SK-N-SH (cell line): Measurements from ENCODE around the gene CPEB1. TPM values are rescaled to one million over a fixed set of nuclear protein-coding genes. Genes with fewer than 3 reads are reported as not detected.

Experiments used
- CTCF ChIA-PET: fragments of 300-600, 350-600 bp; formaldehyde crosslinking; extraction: SDS; loops from one replicate; lab custom pipeline; 2021; lab: Yijun Ruan, JAX
- POLR2A ChIA-PET: fragments of 350-600 bp; sonication (Branson Sonifier 250); formaldehyde crosslinking; extraction: SDS; loops from one replicate; lab custom pipeline; 2020; ENCODE audit warnings: antibody characterized with exemption, inconsistent platforms; lab: Yijun Ruan, JAX
- DNase-seq: peaks from one replicate; pipeline ENCODE4 v3.0.0; 2012
- H2AFZ ChIP-seq: fragments of 200-600 bp; sonication (generic); 2 replicates; pipeline ENCODE4 v1.8.1; 2016; ENCODE audit warnings: antibody characterized with exemption, mild to moderate bottlenecking, low read depth
- H3F3A ChIP-seq: fragments of 200-600 bp; sonication (generic); replicated peaks from 2 replicates; pipeline ENCODE3; 2016; ENCODE audit warnings: antibody characterized with exemption, mild to moderate bottlenecking; ENCODE audit not compliant: insufficient read depth
- H3K27ac ChIP-seq, 2 experiments: fragments of 200-500 bp in 1 of 2; fragments of 200-600 bp in 1 of 2; sonication (Bioruptor generic) in 1 of 2; sonication (generic), shearing (Covaris generic) in 1 of 2; 2 replicates each; pipeline versions ENCODE4 v1.5.1 to v1.6.1; 2014 to 2016; ENCODE audit warnings: low read depth in 2 of 2, inconsistent platforms in 1 of 2, low read length in 1 of 2, mild to moderate bottlenecking in 1 of 2, mixed read lengths in 1 of 2
- H3K27me3 ChIP-seq: fragments of 200-600 bp; sonication (generic), shearing (Covaris generic); 2 replicates; pipeline ENCODE4 v1.6.1; 2016; ENCODE audit warnings: mixed run types; ENCODE audit not compliant: insufficient read depth
- H3K36me3 ChIP-seq, 2 experiments: fragments of 200-500 bp in 1 of 2; fragments of 200-600 bp in 1 of 2; sonication (Bioruptor generic) in 1 of 2; sonication (generic) in 1 of 2; replicated peaks in 1 of 2; 2 replicates each; pipeline versions ENCODE3 to v1.5.1; 2014 to 2016; ENCODE audit warnings: low read length in 1 of 2, mild to moderate bottlenecking in 1 of 2; ENCODE audit not compliant: insufficient read depth in 2 of 2, control insufficient read depth in 1 of 2
- H3K4me1 ChIP-seq, 2 experiments: fragments of 200-500 bp in 1 of 2; fragments of 200-600 bp in 1 of 2; sonication (Bioruptor generic) in 1 of 2; sonication (generic), shearing (Covaris generic) in 1 of 2; 2 replicates each; pipeline versions ENCODE4 v1.5.1 to v1.6.1; 2014 to 2016; ENCODE audit warnings: low read depth in 1 of 2, low read length in 1 of 2, mixed run types in 1 of 2; ENCODE audit not compliant: insufficient read depth in 2 of 2, control insufficient read depth in 1 of 2
- H3K4me2 ChIP-seq: fragments of 200-600 bp; sonication (generic), shearing (Covaris generic); 2 replicates; pipeline ENCODE4 v1.6.1; 2017; ENCODE audit warnings: mixed run types
- H3K4me3 ChIP-seq, 2 experiments: fragments of 200-500 bp in 1 of 2; fragments of 200-600 bp in 1 of 2; sonication (Bioruptor generic) in 1 of 2; sonication (generic), shearing (Covaris generic) in 1 of 2; 2 replicates each; pipeline versions ENCODE4 v1.5.1 to v1.8.1; 2014 to 2016; ENCODE audit warnings: low read depth in 2 of 2, inconsistent platforms in 1 of 2, low read length in 1 of 2, mild to moderate bottlenecking in 1 of 2, mixed read lengths in 1 of 2, moderate library complexity in 1 of 2
- H3K79me2 ChIP-seq: fragments of 200-600 bp; sonication (generic); 2 replicates; pipeline ENCODE4 v1.8.1; 2017; ENCODE audit warnings: mild to moderate bottlenecking; ENCODE audit not compliant: insufficient read depth
- H3K9ac ChIP-seq: fragments of 200-600 bp; sonication (generic); 2 replicates; pipeline ENCODE4 v1.6.1; 2017; ENCODE audit warnings: mixed run types
- H3K9me2 ChIP-seq: fragments of 200-600 bp; sonication (generic); 2 replicates; pipeline ENCODE4 v1.6.1; 2017; ENCODE audit warnings: mixed run types
- H3K9me3 ChIP-seq: fragments of 200-600 bp; sonication (generic); 2 replicates; pipeline ENCODE4 v1.6.1; 2017; ENCODE audit warnings: mixed run types, mild to moderate bottlenecking, moderate library complexity
- H4K20me1 ChIP-seq: fragments of 200-600 bp; sonication (generic); 2 replicates; pipeline ENCODE4 v1.6.1; 2017; ENCODE audit warnings: mild to moderate bottlenecking, mixed run types; ENCODE audit not compliant: insufficient read depth
- CHD2 ChIP-seq: fragments of 150-350 bp; IDR thresholded peaks from 2 replicates; pipeline ENCODE4 v1.6.1; 2018; ENCODE audit warnings: low read length; ENCODE audit not compliant: partially characterized antibody
- EP300 ChIP-seq, 2 experiments: IDR thresholded peaks; 2 replicates each; pipeline versions ENCODE4 v1.4.0 to v1.6.1; 2012; ENCODE audit warnings: borderline replicate concordance in 1 of 2, low read depth in 1 of 2, low read length in 1 of 2
- EZH2phosphoT487 ChIP-seq: fragments of 200-600 bp; sonication (generic); IDR thresholded peaks from 2 replicates; pipeline ENCODE4 v1.6.1; 2017; ENCODE audit warnings: low read depth, mixed run types, mild to moderate bottlenecking, antibody characterized with exemption, moderate library complexity, borderline replicate concordance
- FOSL2 ChIP-seq: IDR thresholded peaks from 2 replicates; pipeline ENCODE4 v1.4.0; 2012; ENCODE audit warnings: low read depth, mild to moderate bottlenecking, moderate library complexity, borderline replicate concordance
- FOXM1 ChIP-seq: IDR thresholded peaks from 2 replicates; pipeline ENCODE4 v1.4.0; 2012; ENCODE audit warnings: low read depth, mild to moderate bottlenecking
- GABPA ChIP-seq: IDR thresholded peaks from 2 replicates; pipeline ENCODE4 v1.4.0; 2012; ENCODE audit warnings: low read depth, mild to moderate bottlenecking
- MEF2A ChIP-seq: IDR thresholded peaks from 2 replicates; pipeline ENCODE4 v1.4.0; 2012; ENCODE audit warnings: low read depth, borderline replicate concordance
- MXI1 ChIP-seq: IDR thresholded peaks from 2 replicates; pipeline ENCODE4 v1.6.1; 2012; ENCODE audit warnings: mild to moderate bottlenecking, low read depth, low read length, improper control_type of control experiment
- RCOR1 ChIP-seq: fragments of 150-350 bp; IDR thresholded peaks from 2 replicates; pipeline ENCODE4 v1.6.1; 2017; ENCODE audit warnings: antibody characterized with exemption, low read length
- REST ChIP-seq: IDR thresholded peaks from 2 replicates; pipeline ENCODE4 v1.6.1; 2012; ENCODE audit warnings: mild to moderate bottlenecking, low read depth, low read length, moderate library complexity
- RXRA ChIP-seq: IDR thresholded peaks from 2 replicates; pipeline ENCODE4 v1.4.0; 2012; ENCODE audit warnings: low read depth, mild to moderate bottlenecking, borderline replicate concordance
- TCF12 ChIP-seq: IDR thresholded peaks from 2 replicates; pipeline ENCODE4 v1.4.0; 2012
- TEAD4 ChIP-seq: IDR thresholded peaks from 2 replicates; pipeline ENCODE4 v1.4.0; 2012; ENCODE audit warnings: mild to moderate bottlenecking, borderline replicate concordance; ENCODE audit not compliant: insufficient read depth
- YY1 ChIP-seq: IDR thresholded peaks from 2 replicates; pipeline ENCODE4 v1.4.0; 2012; ENCODE audit warnings: low read depth, mild to moderate bottlenecking
- WGBS: methylation state at CpG from one replicate; pipeline ENCODE4 v1.1.6; 2017; ENCODE audit warnings: low lambda C conversion rate; 5-methylcytosine and 5-hydroxymethylcytosine counted together
- polyA plus RNA-seq, 3 experiments: library from polyadenylated mRNA; depleted of rRNA; stranded (reverse); fragments of >200 nt; gene quantifications; 2 replicates each; pipeline ENCODE4 v1.2.3, GENCODE V29; 2012

The CPEB1 gene
- polyA plus RNA-seq, 1 of the 3 experiments (the other 2 are of a cell fraction): 2.6 TPM

DNA sequence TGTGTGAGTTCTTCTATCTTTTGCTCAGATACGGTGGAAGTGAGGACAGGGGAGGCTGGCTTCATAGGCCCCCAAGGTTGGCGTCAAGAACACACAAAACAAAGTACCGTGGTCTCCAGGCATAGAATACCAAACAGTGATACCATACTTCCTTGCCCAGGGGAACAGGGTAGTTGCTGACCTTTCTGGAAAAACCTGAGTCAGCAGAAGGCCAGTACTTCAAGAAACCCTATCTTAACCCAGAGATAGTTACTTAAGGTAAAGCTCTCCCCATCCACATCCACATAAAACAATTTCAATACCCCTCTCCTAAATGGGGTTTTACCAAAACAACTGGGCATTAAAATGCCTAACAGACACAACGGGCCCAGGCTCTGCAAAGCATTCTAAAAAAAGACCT, 77.3 kb downstream of the CPEB1 start:
- CTCF ChIA-PET: interaction anchor here (4.1 kb wide), 1 partner anchor 29 kb away, joined by 15 read pairs; the partner anchor contains the start of gene RPS17
- no peaks in the 10 kb centered on the region for H3K9me3 ChIP-seq
- no peak overlapping the region for H3K4me3 ChIP-seq
- 75% methylated on average over 4 of the region's 4 CpGs for WGBS
- TF ChIP-seq TEAD4: no peak
- TF ChIP-seq MEF2A: no peak
- no peak for TF ChIP-seq RXRA
- H3K4me2 ChIP-seq: no peak overlapping the region
- H3F3A ChIP-seq: no peaks in the 10 kb centered on the region
- POLR2A ChIA-PET: no interaction called here
- no peaks in the 10 kb centered on the region for H3K9me2 ChIP-seq
- no peak for DNase-seq
- no peak overlapping the region for H2AFZ ChIP-seq
- H3K27me3 ChIP-seq: no peaks in the 10 kb centered on the region
- H3K4me1 ChIP-seq: peaks cover 9 to 21% of the 10 kb centered on the region in 2 experiments; a peak in 2 of 4 replicates
- H3K79me2 ChIP-seq: no peaks in the 10 kb centered on the region
- H3K36me3 ChIP-seq: no peaks in the 10 kb centered on the region
- H3K27ac ChIP-seq: no peak overlapping the region
- H4K20me1 ChIP-seq: no peaks in the 10 kb centered on the region
- no peak overlapping the region for H3K9ac ChIP-seq

DNA sequence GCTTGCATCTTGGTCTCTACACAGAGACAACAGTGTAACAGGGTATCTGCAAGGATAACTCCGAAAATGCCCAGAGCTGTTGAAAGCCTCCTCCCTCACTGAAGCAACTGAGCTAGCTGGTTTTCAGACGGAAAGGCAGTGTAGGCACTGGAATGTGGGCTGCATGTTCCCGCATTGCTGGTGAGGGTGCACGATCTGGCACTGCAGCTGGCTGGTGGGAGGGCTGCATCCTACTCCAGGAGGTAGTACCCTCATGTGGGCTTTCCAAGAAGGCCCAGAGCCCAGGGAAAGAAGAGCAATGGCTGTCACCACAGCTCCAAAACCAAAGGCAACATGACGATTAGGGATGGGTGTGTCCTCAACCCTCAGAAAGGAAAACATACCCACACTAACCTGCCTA, 78.2 kb downstream of the CPEB1 start:
- 86% methylated on average over 4 of the region's 5 CpGs for WGBS
- no peak for DNase-seq
- Histone ChIP-seq H3K4me2 (no peak overlapping the region), H3K79me2 (no peaks in the 10 kb centered on the region), H3K36me3 (no peaks in the 10 kb centered on the region), H3K4me1 (peaks cover 9 to 21% of the 10 kb centered on the region in 2 experiments; a peak in 2 of 4 replicates), H3K9me3 (no peaks in the 10 kb centered on the region), H3K4me3 (no peak overlapping the region), H3K27ac (no peak overlapping the region), H4K20me1 (no peaks in the 10 kb centered on the region), H3F3A (no peaks in the 10 kb centered on the region), H2AFZ (no peak overlapping the region), H3K9ac (no peak overlapping the region), H3K9me2 (no peaks in the 10 kb centered on the region), H3K27me3 (no peaks in the 10 kb centered on the region)
- TF ChIP-seq TCF12 (no peak), FOSL2 (no peak), RXRA (no peak), EZH2phosphoT487 (no peak), CHD2 (no peak), GABPA (no peak), EP300 (IDR thresholded peaks at IDR 0.05; ENCODE audit: borderline replicate concordance in 1 of 2, low read depth in 1 of 2, low read length in 1 of 2) (no peak), REST (no peak), MXI1 (no peak), FOXM1 (no peak), YY1 (no peak), RCOR1 (no peak)
- ChIA-PET POLR2A (interaction anchor here (0.7 to 0.9 kb wide), 2 partner anchors 33 to 431 kb away, joined by 3 read pairs; no protein-coding TSS in a partner anchor), CTCF (interaction anchor here (1.4 kb wide), 1 partner anchor 38 kb away, joined by 5 read pairs; no protein-coding TSS in a partner anchor)
